Right cardiac atrium (tissue), 5 donors: ENCODE results near the gene RNASE13. TPM values are rescaled to one million over a fixed set of nuclear protein-coding genes. Genes with fewer than 3 reads are reported as not detected.

Source experiments
- ATAC-seq, 2 donors: fragments of 200-7000 bp; cut with Tn5 transposase; one replicate each; pipeline versions ENCODE4 v1.8.0 to v1.9.1; 2020; ENCODE audit warnings: moderate library complexity in 2 of 2, mild to moderate bottlenecking in 1 of 2
- DNase-seq, 3 donors: peaks; one replicate each; pipeline ENCODE4 v3.0.0-alpha.2; 2020
- H3K27ac ChIP-seq: one replicate; pipeline ENCODE4 v1.5.1; 2013; ENCODE audit warnings: mild to moderate bottlenecking, low read length, control low read depth, moderate library complexity
- H3K27me3 ChIP-seq: one replicate; pipeline ENCODE4 v1.6.1; 2013; ENCODE audit not compliant: control insufficient read depth, insufficient read depth
- H3K4me1 ChIP-seq: one replicate; pipeline ENCODE4 v1.6.1; 2013; ENCODE audit warnings: low read length; ENCODE audit not compliant: control insufficient read depth, insufficient read depth
- H3K4me3 ChIP-seq: one replicate; pipeline ENCODE4 v1.5.1; 2013; ENCODE audit warnings: low read length, control low read depth
- H3K9me3 ChIP-seq: one replicate; pipeline ENCODE4 v1.6.1; 2013; ENCODE audit warnings: low read length; ENCODE audit not compliant: control insufficient read depth
- WGBS: extraction: QIAGEN DNeasy Blood & Tissue Kit; methylation state at CpG from one replicate; pipeline ENCODE4 v1.1.7; 2013; 5-methylcytosine and 5-hydroxymethylcytosine counted together
- intact Hi-C, 4 donors: fragments of 100-400 bp; cut with DNase I; formaldehyde crosslinking; loops; one replicate each; pipeline versions ENCODE4 v1.11.0 to v1.14.0; 2022 to 2023
- polyA plus RNA-seq: library from polyadenylated mRNA; stranded (reverse); fragments of 200-250 nt; gene quantifications from one replicate; pipeline ENCODE4 v1.2.3, GENCODE V29; 2013
- total RNA-seq, 4 donors: library from RNA; stranded (reverse); fragmentation: NEBNext Ultra II Directional; extraction: Animal tissue kit (Norgen Biotek cat#: 25700); gene quantifications; one replicate each; pipeline ENCODE4 v1.2.1, GENCODE V29; 2021
- donor health status: healthy with polysubstance abuse.
- donor health status: DM: no; HTN: yes; CAD: no.
- donor health status: DM: no; HTN: no; CAD: no.
- donor health status: DM: no; HTN: yes; CAD: no; lungs with severe emphysema.
- donor health status: DM: yes; HTN: yes; CAD: no.

RNASE13 gene
- total and polyA plus RNA-seq, 5 donors, result not detected

GRCh38 chr14:21040370-21040925, 5.8 kb upstream of the RNASE13 start:
- DNase-seq (no peak), ATAC-seq (no peak)
- H3K27me3 ChIP-seq, result no peaks in the 10 kb centered on the region
- H3K4me3 ChIP-seq, result no peak overlapping the region
- no peaks in the 10 kb centered on the region for H3K9me3 ChIP-seq
- H3K4me1 ChIP-seq, result peaks cover 22% of the 10 kb centered on the region
- intact Hi-C loops, result loop anchor here in 3 of 4 donors (1.0 to 10.0 kb wide), 4 partner anchors 26 to 183 kb away; no protein-coding TSS in a partner anchor
- H3K27ac ChIP-seq, result no peak overlapping the region
- WGBS, result 70% methylated on average over 8 of the region's 8 CpGs

GRCh38 chr14:21039585-21040369, 5.2 kb upstream of the RNASE13 start:
- 44% methylated on average over 8 of the region's 8 CpGs for WGBS
- no peaks in the 10 kb centered on the region for H3K27me3 ChIP-seq
- ATAC-seq (peak; percentile 74 to 78), DNase-seq (peak in 2 of 3 donors; percentile 58 to 67)
- peak overlapping the region; percentile 70 for H3K27ac ChIP-seq
- no peaks in the 10 kb centered on the region for H3K9me3 ChIP-seq
- no peak overlapping the region for H3K4me3 ChIP-seq
- intact Hi-C loops, result loop anchor here in 3 of 4 donors (1.0 to 10.0 kb wide), 4 partner anchors 25 to 182 kb away; no protein-coding TSS in a partner anchor
- peaks cover 22% of the 10 kb centered on the region for H3K4me1 ChIP-seq

- no peaks in the 10 kb centered on the region for H3K9me3 ChIP-seq
- H3K27ac ChIP-seq, result peak overlapping the region; percentile 13
- H3K4me1 ChIP-seq, result peaks cover 22% of the 10 kb centered on the region
- no peaks in the 10 kb centered on the region for H3K27me3 ChIP-seq
- 10% methylated on average over 10 of the region's 10 CpGs for WGBS
- ATAC-seq (peak; percentile 96 to 97), DNase-seq (peak; percentile 86 to 94 (median 92))
- intact Hi-C loops, result no loop called here
- no peak overlapping the region for H3K4me3 ChIP-seq
Observed at GRCh38 chr14:21038441-21039422, 4.1 kb upstream of the RNASE13 start.

DNA sequence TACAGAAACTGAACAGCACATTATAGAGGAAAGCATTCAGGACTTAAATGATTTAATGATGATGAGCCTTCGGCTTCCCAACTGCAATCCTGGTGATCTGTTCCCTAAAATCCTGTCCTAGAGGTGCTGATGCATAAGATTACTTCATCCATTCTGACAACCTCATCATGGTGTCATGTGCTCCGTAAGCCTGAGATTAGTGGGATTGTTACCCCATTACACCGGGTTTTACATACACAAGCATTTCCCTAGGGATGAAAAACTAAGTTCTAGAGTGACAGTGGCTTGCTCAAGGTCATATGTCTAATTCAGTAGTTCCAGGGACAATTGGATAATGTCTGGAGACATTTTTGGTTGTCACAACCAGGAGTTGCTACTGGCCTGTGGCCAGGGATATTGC, 2.5 kb upstream of the RNASE13 start:
- whole genome bisulfite sequencing, result 81% methylated on average over 3 of the region's 3 CpGs
- Histone ChIP-seq H3K27me3 (no peaks in the 10 kb centered on the region), H3K4me1 (peaks cover 7% of the 10 kb centered on the region), H3K27ac (no peak overlapping the region), H3K9me3 (no peaks in the 10 kb centered on the region), H3K4me3 (no peak overlapping the region)
- ATAC-seq, result no peak
- intact Hi-C loops, result no loop called here
- DNase-seq, result no peak

- Histone ChIP-seq H3K9me3 (no peaks in the 10 kb centered on the region), H3K27ac (no peak overlapping the region), H3K4me1 (peaks cover 7% of the 10 kb centered on the region), H3K4me3 (no peak overlapping the region), H3K27me3 (no peaks in the 10 kb centered on the region)
- ATAC-seq (no peak), DNase-seq (no peak)
- intact Hi-C loops, result no loop called here
- 93% methylated on average over 7 of the region's 7 CpGs for WGBS
Observed at GRCh38 chr14:21036751-21037150, 2.1 kb upstream of the RNASE13 start.

DNA sequence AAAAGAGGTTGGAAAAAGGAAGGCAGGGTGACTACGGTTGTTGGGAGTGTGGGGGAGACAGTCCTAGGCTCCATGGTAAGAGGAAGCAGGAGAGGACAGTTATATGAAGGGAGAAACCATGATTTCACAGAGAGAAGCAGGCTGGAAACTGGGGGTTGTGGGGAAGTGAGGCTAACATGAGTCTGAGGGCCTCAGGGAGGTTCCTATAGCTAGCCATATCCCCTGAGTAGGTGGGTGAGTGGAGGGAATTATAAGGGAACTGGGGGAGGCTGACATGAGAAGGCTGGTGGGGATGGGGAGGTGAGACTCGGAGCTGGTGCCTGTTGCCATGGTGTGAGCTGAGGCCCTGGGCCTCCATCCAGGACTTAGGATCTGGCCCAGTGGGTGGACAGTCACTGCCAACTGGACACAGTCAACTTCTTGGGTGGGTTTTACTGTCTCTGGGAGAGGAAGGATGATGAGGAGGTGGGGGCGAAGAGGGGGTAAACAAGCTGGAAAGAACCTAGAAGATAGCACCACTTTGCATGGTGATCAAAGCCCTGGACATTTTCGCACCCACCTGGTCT, 1.4 kb downstream of the RNASE13 start:
- WGBS, result 82% methylated on average over 4 of the region's 4 CpGs
- H3K27me3 ChIP-seq, result no peaks in the 10 kb centered on the region
- H3K4me1 ChIP-seq, result no peaks in the 10 kb centered on the region
- ATAC-seq (no peak), DNase-seq (no peak)
- intact Hi-C loops, result no loop called here
- no peaks in the 10 kb centered on the region for H3K9me3 ChIP-seq
- H3K4me3 ChIP-seq, result no peak overlapping the region
- no peak overlapping the region for H3K27ac ChIP-seq

GRCh38 chr14:21032326-21033132, 2.1 kb downstream of the RNASE13 start:
- Histone ChIP-seq H3K27me3 (no peaks in the 10 kb centered on the region), H3K9me3 (no peaks in the 10 kb centered on the region), H3K27ac (no peak overlapping the region), H3K4me3 (no peak overlapping the region), H3K4me1 (no peaks in the 10 kb centered on the region)
- WGBS, result 84% methylated on average over 5 of the region's 5 CpGs
- intact Hi-C loops, result no loop called here
- DNase-seq (no peak), ATAC-seq (no peak)

DNA sequence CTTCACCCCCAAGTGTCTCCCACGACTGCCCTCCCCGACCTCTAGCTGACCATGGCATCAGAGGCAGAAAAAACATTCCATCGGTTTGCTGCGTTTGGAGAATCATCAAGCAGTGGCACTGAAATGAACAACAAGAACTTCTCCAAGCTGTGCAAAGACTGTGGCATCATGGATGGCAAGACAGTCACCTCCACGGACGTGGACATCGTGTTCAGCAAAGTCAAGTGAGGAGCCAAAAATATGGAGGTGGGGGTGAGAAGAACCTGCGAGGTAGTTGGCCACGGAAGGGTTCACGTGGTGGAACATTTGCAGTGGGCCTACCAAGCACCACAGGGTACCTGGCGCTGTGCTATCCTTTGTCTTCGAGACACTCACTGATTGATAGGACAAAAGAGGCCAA, 4.1 kb downstream of the RNASE13 start:
- Histone ChIP-seq H3K27me3 (no peaks in the 10 kb centered on the region), H3K4me1 (peaks cover 8% of the 10 kb centered on the region), H3K27ac (no peak overlapping the region), H3K4me3 (no peak overlapping the region), H3K9me3 (no peaks in the 10 kb centered on the region)
- WGBS, result 87% methylated on average over 12 of the region's 12 CpGs
- intact Hi-C loops, result no loop called here
- DNase-seq (no peak), ATAC-seq (no peak)

- Histone ChIP-seq H3K4me1 (peaks cover 8% of the 10 kb centered on the region), H3K27ac (no peak within 1 kb of the TSS), H3K27me3 (no peaks in the 10 kb centered on the region), H3K9me3 (no peaks in the 10 kb centered on the region), H3K4me3 (no peak within 1 kb of the TSS)
- DNase-seq (no peak), ATAC-seq (no peak)
- intact Hi-C loops, result no loop called here
- WGBS, result 92% methylated on average over 5 of the region's 5 CpGs
Observed at GRCh38 chr14:21029917-21030316, 4.7 kb downstream of the RNASE13 start, which contains the start of gene TPPP2. Gene TPPP2, plus strand, starts transcription at chr14:21030217. Its CDS starts 365 bp downstream, at chr14:21030582.

DNA sequence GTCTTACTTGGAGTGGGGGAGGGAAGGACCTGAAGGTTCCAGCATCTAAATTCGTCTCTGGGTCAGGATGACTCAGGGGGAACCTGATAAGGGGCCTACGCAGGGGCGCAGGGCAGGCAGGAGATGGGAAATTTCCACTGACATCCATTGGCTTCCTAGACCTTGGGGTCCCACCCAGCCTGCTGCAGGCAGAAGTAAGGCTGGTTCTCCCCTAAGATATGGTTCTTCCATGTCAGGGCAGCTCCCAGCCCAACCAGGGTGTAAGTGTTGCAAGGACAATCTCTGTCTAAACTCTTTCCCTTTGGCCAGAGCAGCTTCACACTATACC, 7.7 kb downstream of the RNASE13 start:
- peaks cover 12% of the 10 kb centered on the region for H3K4me1 ChIP-seq
- intact Hi-C loops, result no loop called here
- H3K27ac ChIP-seq, result peak overlapping the region; percentile 92
- ATAC-seq, result peak in 1 of 2 donors; percentile 58
- 10% methylated on average over 3 of the region's 3 CpGs for WGBS
- no peak overlapping the region for H3K4me3 ChIP-seq
- H3K9me3 ChIP-seq, result no peaks in the 10 kb centered on the region
- DNase-seq, result peak in 2 of 3 donors; percentile 61 to 71
- H3K27me3 ChIP-seq, result no peaks in the 10 kb centered on the region
